Ascending aorta (tissue), 2 donors: ENCODE results near the gene WBP2. TPM values are rescaled to one million over a fixed set of nuclear protein-coding genes. Genes with fewer than 3 reads are reported as not detected.

Experiments
- DNase-seq, 2 donors: peaks; one replicate each; pipeline ENCODE4 v3.0.0-alpha.2; 2019; ENCODE audit warnings: low spot score in 2 of 2
- H3K27ac ChIP-seq, 2 donors: fragments of 200-600 bp; sonication (generic); one replicate each; pipeline ENCODE4 v1.5.1; 2016 to 2017; ENCODE audit warnings: mild to moderate bottlenecking in 1 of 2
- H3K27me3 ChIP-seq: fragments of 200-600 bp; sonication (generic); one replicate; pipeline ENCODE4 v1.5.1; 2017
- H3K36me3 ChIP-seq, 2 donors: fragments of 200-600 bp; sonication (generic); one replicate each; pipeline ENCODE4 v1.5.1; 2016
- H3K4me1 ChIP-seq, 2 donors: fragments of 200-600 bp; sonication (generic); one replicate each; pipeline ENCODE4 v1.5.1; 2016 to 2017; ENCODE audit warnings: mild to moderate bottlenecking in 1 of 2
- H3K4me3 ChIP-seq, 2 donors: fragments of 200-600 bp; sonication (generic); one replicate each; pipeline ENCODE4 v1.5.1; 2016 to 2017; ENCODE audit warnings: mild to moderate bottlenecking in 1 of 2
- H3K9me3 ChIP-seq, 2 donors: fragments of 200-600 bp; sonication (generic); one replicate each; pipeline ENCODE4 v1.5.1; 2016
- intact Hi-C: fragments of 100-400 bp; cut with DNase I; formaldehyde crosslinking; loops from one replicate; pipeline ENCODE4 v1.15.1; 2023
- total RNA-seq: library from RNA; depleted of rRNA; stranded (reverse); fragments of >200 nt; gene quantifications from one replicate; pipeline ENCODE4 v1.1.0, GENCODE V29; 2016
- TF ChIP-seq, protein P1 (sequence below), 3 experiments: fragments of 200-600 bp in 2 of 3; fragments of 450-650 bp in 1 of 3; sonication (generic) in 2 of 3; IDR thresholded peaks; one replicate each; pipeline ENCODE4 v1.5.1; 2016 to 2019; ENCODE audit warnings: antibody characterized with exemption in 3 of 3, mild to moderate bottlenecking in 1 of 3, moderate library complexity in 1 of 3

The WBP2 gene
- total RNA-seq, 1 donor from 2014 or later: 50.7 TPM

DNA sequence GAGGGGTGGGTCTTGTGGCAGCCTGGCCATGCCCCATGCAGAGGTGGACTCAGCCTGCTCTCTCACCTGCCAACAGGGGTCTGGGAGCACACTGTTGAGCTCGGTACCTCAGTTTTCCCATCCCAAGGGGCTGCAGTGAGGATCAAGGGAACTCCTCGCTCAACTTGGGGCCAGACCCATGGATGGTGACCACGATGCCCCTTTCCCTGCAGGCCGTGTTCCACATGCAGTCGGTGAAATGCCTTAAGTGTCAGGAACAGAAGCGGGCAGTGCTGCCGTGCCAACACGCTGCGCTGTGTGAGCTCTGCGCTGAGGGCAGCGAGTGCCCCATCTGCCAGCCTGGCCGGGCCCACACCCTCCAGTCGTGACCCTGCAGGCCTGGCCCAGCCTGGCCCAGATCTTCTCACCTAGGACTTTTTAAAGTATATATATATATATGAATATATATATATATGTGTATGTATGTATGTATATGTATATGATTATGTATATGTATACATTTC lies 31.0 kb downstream of the WBP2 start:
- Histone ChIP-seq H3K27ac (no peak overlapping the region), H3K4me1 (peaks cover 11 to 13% of the 10 kb centered on the region in 2 donors), H3K4me3 (no peak overlapping the region), H3K27me3 (no peaks in the 10 kb centered on the region), H3K9me3 (no peaks in the 10 kb centered on the region), H3K36me3 (peaks cover 38 to 56% of the 10 kb centered on the region in 2 donors)
- intact Hi-C loops: no loop called here
- no peak for DNase-seq
- TF ChIP-seq, protein P1, sequence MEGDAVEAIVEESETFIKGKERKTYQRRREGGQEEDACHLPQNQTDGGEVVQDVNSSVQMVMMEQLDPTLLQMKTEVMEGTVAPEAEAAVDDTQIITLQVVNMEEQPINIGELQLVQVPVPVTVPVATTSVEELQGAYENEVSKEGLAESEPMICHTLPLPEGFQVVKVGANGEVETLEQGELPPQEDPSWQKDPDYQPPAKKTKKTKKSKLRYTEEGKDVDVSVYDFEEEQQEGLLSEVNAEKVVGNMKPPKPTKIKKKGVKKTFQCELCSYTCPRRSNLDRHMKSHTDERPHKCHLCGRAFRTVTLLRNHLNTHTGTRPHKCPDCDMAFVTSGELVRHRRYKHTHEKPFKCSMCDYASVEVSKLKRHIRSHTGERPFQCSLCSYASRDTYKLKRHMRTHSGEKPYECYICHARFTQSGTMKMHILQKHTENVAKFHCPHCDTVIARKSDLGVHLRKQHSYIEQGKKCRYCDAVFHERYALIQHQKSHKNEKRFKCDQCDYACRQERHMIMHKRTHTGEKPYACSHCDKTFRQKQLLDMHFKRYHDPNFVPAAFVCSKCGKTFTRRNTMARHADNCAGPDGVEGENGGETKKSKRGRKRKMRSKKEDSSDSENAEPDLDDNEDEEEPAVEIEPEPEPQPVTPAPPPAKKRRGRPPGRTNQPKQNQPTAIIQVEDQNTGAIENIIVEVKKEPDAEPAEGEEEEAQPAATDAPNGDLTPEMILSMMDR (IDR thresholded peaks at IDR 0.05): no peak

DNA sequence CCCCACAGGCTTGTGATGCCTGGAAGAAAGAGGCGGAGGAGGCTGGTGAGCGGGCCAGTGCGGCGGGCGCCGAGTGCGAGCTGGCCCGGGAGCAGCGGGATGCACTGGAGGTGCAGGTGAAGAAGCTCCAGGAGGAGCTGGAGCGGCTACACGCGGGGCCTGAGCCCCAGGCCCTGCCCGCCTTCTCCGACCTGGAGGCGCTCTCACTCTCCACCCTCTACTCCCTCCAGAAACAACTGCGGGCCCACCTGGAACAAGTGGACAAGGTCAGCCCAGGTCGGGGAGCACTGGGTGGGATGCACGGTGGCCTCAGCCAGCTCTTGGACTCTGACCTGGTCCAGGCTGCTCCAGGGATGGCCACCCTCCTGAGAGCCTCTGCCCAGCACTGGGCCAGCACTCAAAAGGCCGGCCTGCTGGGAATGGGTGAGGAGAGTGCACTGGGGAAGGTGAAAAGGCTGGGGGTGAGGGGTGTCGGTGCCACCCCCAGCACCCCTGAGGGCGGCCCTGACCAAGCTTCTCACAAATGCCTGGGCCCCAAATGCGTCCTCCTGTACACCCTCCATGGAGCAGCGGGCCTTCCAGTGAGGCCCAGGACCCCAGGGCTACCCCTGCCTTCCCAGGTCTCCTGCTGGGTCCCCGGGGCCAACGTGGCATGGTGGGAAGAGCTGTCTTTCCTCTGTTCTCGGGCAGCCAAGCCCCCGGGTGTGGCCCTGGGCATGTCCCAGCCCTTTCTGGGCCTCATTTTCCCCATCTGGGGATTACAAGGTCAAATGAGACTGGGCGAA lies 31.7 kb downstream of the WBP2 start:
- TF ChIP-seq, protein P1 (IDR thresholded peaks at IDR 0.05): no peak
- no peak overlapping the region for H3K27ac ChIP-seq
- no peaks in the 10 kb centered on the region for H3K27me3 ChIP-seq
- H3K4me1 ChIP-seq: peaks cover 11 to 13% of the 10 kb centered on the region in 2 donors
- intact Hi-C loops: no loop called here
- H3K36me3 ChIP-seq: peaks cover 42 to 62% of the 10 kb centered on the region in 2 donors
- H3K4me3 ChIP-seq: no peak overlapping the region
- peak in 1 of 2 donors; percentile 57 for DNase-seq
- no peaks in the 10 kb centered on the region for H3K9me3 ChIP-seq

DNA sequence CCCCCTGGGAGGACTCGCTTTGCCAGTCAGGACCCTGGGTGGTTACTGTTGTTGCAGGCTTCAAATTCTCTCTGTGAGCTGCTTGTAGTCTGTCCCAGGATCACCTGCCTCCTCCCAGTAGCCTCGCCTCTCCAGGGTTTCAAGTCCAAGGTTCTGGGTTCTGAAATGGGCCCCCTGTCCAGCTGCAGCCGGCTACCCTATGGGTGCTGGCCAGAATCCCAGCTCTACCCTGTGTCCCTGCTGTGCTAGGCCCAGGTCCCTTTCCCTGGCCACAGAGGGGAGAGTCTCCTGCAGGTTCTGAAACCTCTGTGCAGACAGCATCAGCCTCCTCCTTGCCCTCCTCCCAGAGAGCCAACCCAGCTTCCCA lies 32.4 kb downstream of the WBP2 start:
- TF ChIP-seq, protein P1 (IDR thresholded peaks at IDR 0.05): no peak
- Histone ChIP-seq H3K36me3 (peaks cover 48 to 69% of the 10 kb centered on the region in 2 donors), H3K9me3 (no peaks in the 10 kb centered on the region), H3K27ac (peak overlapping the region in 1 of 2 donors; percentile 10), H3K4me1 (peaks cover 8 to 9% of the 10 kb centered on the region in 2 donors), H3K4me3 (no peak overlapping the region), H3K27me3 (no peaks in the 10 kb centered on the region)
- peak in 1 of 2 donors; percentile 52 for DNase-seq
- intact Hi-C loops: no loop called here

DNA sequence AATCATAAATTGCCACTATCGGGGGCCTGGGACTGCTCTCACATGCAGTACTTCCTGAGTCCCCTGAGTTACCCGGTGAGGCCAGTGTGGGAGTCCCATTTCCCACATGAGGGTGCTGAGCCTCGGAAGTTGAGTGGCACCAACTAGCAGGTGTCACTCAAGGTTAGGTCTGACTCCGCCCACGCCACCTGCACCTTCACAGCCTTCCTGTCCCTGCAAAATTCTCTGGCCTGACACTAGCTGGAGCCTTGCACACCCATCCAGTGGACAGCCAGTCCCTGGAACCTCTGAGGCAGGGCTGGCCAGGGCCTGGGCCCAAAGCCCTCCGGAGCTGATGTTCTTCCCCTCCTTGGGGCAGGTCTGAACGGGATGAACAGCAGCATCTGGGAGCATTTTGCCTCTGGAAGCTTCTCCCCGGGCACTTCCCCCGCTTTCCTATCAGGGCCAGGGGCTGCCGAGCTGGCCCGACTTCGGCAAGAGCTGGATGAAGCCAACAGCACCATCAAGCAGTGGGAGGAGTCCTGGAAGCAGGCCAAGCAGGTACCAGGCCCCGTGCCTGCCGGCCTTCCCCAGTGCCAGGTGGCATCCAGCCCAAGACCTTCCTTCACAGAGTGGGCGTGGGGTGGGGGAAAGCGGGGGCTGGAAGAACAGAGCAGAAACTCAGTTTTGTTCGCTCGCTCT lies 32.9 kb downstream of the WBP2 start:
- TF ChIP-seq, protein P1 (IDR thresholded peaks at IDR 0.05): no peak
- H3K27me3 ChIP-seq: no peaks in the 10 kb centered on the region
- H3K4me1 ChIP-seq: peaks cover 3 to 4% of the 10 kb centered on the region in 2 donors
- H3K4me3 ChIP-seq: no peak overlapping the region
- intact Hi-C loops: no loop called here
- H3K27ac ChIP-seq: peak overlapping the region in 1 of 2 donors; percentile 10
- H3K36me3 ChIP-seq: peaks cover 52 to 74% of the 10 kb centered on the region in 2 donors
- H3K9me3 ChIP-seq: no peaks in the 10 kb centered on the region
- no peak for DNase-seq

DNA sequence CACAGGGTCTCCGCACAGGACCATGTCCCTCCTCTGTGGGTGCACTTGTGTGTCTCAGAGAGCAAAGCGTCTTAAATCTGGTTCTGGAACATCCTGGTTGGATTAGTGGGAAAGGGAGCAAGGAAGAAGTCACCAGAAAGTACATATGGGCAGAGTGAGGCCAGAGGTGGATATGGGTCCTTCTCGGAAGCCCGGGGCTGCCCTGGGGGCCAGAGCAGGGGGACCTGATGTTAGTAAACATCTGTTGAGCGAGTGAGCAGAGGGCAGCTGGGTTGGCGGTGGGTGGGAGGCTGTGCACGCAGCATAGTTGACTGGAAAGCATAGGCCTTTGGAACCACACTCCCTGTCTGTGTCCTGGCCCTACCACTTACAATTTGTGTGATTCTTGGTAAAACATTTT lies 33.6 kb downstream of the WBP2 start:
- no peak for DNase-seq
- no peaks in the 10 kb centered on the region for H3K9me3 ChIP-seq
- H3K4me3 ChIP-seq: no peak overlapping the region
- TF ChIP-seq, protein P1 (IDR thresholded peaks at IDR 0.05): no peak
- no peak overlapping the region for H3K27ac ChIP-seq
- no peaks in the 10 kb centered on the region for H3K4me1 ChIP-seq
- intact Hi-C loops: no loop called here
- H3K36me3 ChIP-seq: peaks cover 57 to 81% of the 10 kb centered on the region in 2 donors
- no peaks in the 10 kb centered on the region for H3K27me3 ChIP-seq
